Testis (tissue), 2 donors: Measurements from ENCODE around the gene ELN.
"Not testable (repeated sequence)": the region's sequence is repeated elsewhere in the genome, so short reads cannot be mapped to it uniquely, and the experiment has no call there.

ENCODE experiments used
- CTCF ChIP-seq, 3 experiments: fragments of 450-650 bp in 2 of 3; fragments of 200-600 bp in 1 of 3; sonication (generic) in 1 of 3; IDR thresholded peaks; one replicate each; pipeline ENCODE4 v1.5.1; 2016 to 2019; ENCODE audit warnings: antibody characterized with exemption in 3 of 3, mild to moderate bottlenecking in 2 of 3, moderate library complexity in 1 of 3
- POLR2A ChIP-seq: fragments of 450-650 bp; IDR thresholded peaks from one replicate; pipeline ENCODE4 v1.6.1; 2017; ENCODE audit warnings: antibody characterized with exemption, mild to moderate bottlenecking, moderate library complexity

DNA sequence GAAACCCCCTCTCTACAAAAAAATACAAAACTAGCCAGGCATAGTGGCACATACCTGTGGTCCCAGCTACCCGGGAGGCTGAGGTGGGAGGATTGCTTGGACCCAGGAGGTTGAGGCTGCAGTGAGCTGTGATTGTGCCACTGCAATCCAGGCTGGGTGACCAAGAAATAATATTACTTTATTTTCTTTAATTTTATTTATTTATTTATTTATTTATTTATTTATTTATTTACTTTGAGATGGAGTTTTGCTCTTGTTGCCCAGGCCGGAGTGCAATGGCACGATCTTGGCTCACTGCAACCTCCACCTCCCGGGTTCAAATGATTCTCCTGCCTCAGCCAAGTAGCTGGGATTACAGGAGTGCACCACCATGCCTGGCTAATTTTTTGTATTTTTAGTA lies 16.6 kb upstream of the ELN start:
- not testable (repeated sequence) for TF ChIP-seq CTCF (IDR thresholded peaks at IDR 0.05); POLR2A
